HepG2 (cell line): ENCODE data around the gene OSGEPL1. TPM values are rescaled to one million over a fixed set of nuclear protein-coding genes. Genes with fewer than 3 reads are reported as not detected.
A peak's percentile ranks its signal among the peaks of the same experiment; 100 is the strongest.

Source experiments
- CEBPB ChIP-seq: IDR thresholded peaks from 2 replicates; pipeline ENCODE4 v1.6.1; 2011; ENCODE audit warnings: low read depth, low read length, improper control_type of control experiment, borderline replicate concordance
- MIER3 ChIP-seq: IDR thresholded peaks from 2 replicates; pipeline ENCODE4 v1.6.1; 2016; ENCODE audit warnings: missing compliant biosample characterization, borderline replicate concordance
- NFE2L2 ChIP-seq: fragments of 150-350 bp; IDR thresholded peaks from 2 replicates; pipeline ENCODE4 v1.6.1; 2014; ENCODE audit warnings: low read length
- PHB2 ChIP-seq: fragments of 450-650 bp; IDR thresholded peaks from 2 replicates; pipeline ENCODE4 v1.6.1; 2018; ENCODE audit not compliant: partially characterized antibody
- SNAPC2 ChIP-seq: sonication (generic); formaldehyde crosslinking; IDR thresholded peaks from 2 replicates; pipeline ENCODE4 v1.8.1; 2022; ENCODE audit warnings: mild to moderate bottlenecking, missing genetic modification reagents
- TEAD2 ChIP-seq: sonication (generic); formaldehyde crosslinking; IDR thresholded peaks from 2 replicates; pipeline ENCODE4 v1.9.0; 2021; ENCODE audit warnings: missing genetic modification reagents
- UBTF ChIP-seq: sonication (generic); formaldehyde crosslinking; IDR thresholded peaks from 2 replicates; pipeline ENCODE4 v1.4.0; 2020; ENCODE audit warnings: mild to moderate bottlenecking, missing genetic modification reagents
- ZBTB39 ChIP-seq: sonication (generic); formaldehyde crosslinking; IDR thresholded peaks from 2 replicates; pipeline ENCODE4 v1.5.0; 2020; ENCODE audit warnings: missing genetic modification reagents
- ZNF781 ChIP-seq: sonication (generic); formaldehyde crosslinking; IDR thresholded peaks from 2 replicates; pipeline ENCODE4 v1.5.1; 2020; ENCODE audit warnings: borderline replicate concordance, mild to moderate bottlenecking, missing genetic modification reagents; ENCODE audit errors: not compliant biosample characterization
- polyA plus RNA-seq, 8 experiments: library from polyadenylated mRNA; depleted of rRNA in 3 of 8; stranded (reverse) in 7 of 8; unstranded in 1 of 8; fragments of >200 nt; fragmentation: Illumina TruSeq in 4 of 8; extraction: Trizol in 4 of 8; gene quantifications; 2 replicates each; pipeline versions ENCODE4 v1.2.1 to v1.2.3, GENCODE V29; 2011 to 2016; ENCODE audit warnings: low read depth in 4 of 8, missing spikeins in 1 of 8, mixed read lengths in 1 of 8; ENCODE audit not compliant: insufficient read depth in 1 of 8
- total RNA-seq, 5 experiments: library from RNA; depleted of rRNA; stranded (reverse); fragments of >200 nt; fragmentation: Illumina TruSeq; extraction: Trizol; gene quantifications; 2 replicates each; pipeline ENCODE4 v1.2.3, GENCODE V29; 2016; ENCODE audit warnings: low read depth in 1 of 5
- TF ChIP-seq, protein P1 (sequence below): sonication (generic); formaldehyde crosslinking; IDR thresholded peaks from 2 replicates; pipeline ENCODE4 v1.9.0; 2021; ENCODE audit warnings: missing genetic modification reagents, borderline replicate concordance
- TF ChIP-seq, protein P2 (sequence below): sonication (generic); formaldehyde crosslinking; IDR thresholded peaks from 2 replicates; pipeline ENCODE4 v1.4.0; 2020; ENCODE audit warnings: missing genetic modification reagents
- TF ChIP-seq, protein P3 (sequence below): sonication (generic); formaldehyde crosslinking; IDR thresholded peaks from 2 replicates; pipeline ENCODE4 v1.4.0; 2020; ENCODE audit warnings: missing genetic modification reagents

The OSGEPL1 gene
- total and polyA plus RNA-seq, 2 of the 13 experiments (the other 11 are each of a cell fraction or from before 2014, with no cell fraction given) = 10.2 to 10.8 TPM

DNA sequence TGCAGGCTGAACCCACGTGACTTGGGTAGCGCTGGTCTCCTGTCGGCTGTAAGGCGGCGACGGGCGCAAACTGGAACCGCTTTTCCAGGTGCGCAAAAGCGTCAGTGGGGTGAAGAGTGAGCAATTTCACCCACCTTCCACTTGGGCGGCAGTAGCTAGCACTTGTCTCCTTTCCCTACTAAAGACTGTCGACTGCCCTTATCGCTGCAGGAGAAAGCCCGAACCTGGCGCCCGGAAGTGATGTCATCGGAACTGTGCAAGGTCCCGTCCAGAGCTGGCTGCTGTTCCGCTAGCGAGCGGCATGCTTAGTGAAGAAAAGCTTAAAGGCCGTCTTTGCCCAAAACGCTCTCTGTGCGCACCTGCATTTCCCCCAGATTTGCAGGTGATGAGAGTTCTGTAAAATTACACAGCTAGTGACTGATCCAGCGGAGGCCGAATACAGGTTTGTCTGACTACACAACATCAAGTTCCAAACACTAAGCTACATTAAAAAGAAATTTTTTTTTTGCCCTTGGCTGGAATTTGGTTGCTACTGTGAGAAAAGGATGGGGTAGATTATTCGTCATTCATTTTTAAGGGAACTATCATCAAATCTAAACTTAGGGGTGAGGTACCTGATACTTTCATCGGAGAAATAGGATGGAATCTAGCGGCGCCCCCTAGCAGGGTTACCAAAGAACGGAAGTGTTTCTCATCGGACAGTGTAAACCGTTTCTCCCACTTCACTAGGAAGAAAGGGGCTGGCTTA is at the start of gene OSGEPL1 (continued):
- TF ChIP-seq TEAD2 (CRISPR knock-in tag) (0 out of 2 replicates have a peak, but pooled peaks have one; percentile 15), ZNF781 (CRISPR knock-in tag) (peak; percentile 93), SNAPC2 (CRISPR knock-in tag) (peak; percentile 91; the same call in 1 of the 2 replicates), NFE2L2 (no peak), ZBTB39 (CRISPR knock-in tag) (peak; percentile 90; the same call in 1 of the 2 replicates), PHB2 (no peak), UBTF (CRISPR knock-in tag) (peak; percentile 78), MIER3 (CRISPR knock-in tag) (peak; percentile 16; the same call in 1 of the 2 replicates), CEBPB (no peak)
- TF ChIP-seq, protein P1, sequence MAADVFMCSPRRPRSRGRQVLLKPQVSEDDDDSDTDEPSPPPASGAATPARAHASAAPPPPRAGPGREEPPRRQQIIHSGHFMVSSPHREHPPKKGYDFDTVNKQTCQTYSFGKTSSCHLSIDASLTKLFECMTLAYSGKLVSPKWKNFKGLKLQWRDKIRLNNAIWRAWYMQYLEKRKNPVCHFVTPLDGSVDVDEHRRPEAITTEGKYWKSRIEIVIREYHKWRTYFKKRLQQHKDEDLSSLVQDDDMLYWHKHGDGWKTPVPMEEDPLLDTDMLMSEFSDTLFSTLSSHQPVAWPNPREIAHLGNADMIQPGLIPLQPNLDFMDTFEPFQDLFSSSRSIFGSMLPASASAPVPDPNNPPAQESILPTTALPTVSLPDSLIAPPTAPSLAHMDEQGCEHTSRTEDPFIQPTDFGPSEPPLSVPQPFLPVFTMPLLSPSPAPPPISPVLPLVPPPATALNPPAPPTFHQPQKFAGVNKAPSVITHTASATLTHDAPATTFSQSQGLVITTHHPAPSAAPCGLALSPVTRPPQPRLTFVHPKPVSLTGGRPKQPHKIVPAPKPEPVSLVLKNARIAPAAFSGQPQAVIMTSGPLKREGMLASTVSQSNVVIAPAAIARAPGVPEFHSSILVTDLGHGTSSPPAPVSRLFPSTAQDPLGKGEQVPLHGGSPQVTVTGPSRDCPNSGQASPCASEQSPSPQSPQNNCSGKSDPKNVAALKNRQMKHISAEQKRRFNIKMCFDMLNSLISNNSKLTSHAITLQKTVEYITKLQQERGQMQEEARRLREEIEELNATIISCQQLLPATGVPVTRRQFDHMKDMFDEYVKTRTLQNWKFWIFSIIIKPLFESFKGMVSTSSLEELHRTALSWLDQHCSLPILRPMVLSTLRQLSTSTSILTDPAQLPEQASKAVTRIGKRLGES (CRISPR knock-in tag) = no peak
- TF ChIP-seq, protein P2, sequence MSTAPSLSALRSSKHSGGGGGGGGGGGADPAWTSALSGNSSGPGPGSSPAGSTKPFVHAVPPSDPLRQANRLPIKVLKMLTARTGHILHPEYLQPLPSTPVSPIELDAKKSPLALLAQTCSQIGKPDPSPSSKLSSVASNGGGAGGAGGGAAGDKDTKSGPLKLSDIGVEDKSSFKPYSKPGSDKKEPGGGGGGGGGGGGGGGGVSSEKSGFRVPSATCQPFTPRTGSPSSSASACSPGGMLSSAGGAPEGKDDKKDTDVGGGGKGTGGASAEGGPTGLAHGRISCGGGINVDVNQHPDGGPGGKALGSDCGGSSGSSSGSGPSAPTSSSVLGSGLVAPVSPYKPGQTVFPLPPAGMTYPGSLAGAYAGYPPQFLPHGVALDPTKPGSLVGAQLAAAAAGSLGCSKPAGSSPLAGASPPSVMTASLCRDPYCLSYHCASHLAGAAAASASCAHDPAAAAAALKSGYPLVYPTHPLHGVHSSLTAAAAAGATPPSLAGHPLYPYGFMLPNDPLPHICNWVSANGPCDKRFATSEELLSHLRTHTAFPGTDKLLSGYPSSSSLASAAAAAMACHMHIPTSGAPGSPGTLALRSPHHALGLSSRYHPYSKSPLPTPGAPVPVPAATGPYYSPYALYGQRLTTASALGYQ (CRISPR knock-in tag) = no peak
- TF ChIP-seq, protein P3, sequence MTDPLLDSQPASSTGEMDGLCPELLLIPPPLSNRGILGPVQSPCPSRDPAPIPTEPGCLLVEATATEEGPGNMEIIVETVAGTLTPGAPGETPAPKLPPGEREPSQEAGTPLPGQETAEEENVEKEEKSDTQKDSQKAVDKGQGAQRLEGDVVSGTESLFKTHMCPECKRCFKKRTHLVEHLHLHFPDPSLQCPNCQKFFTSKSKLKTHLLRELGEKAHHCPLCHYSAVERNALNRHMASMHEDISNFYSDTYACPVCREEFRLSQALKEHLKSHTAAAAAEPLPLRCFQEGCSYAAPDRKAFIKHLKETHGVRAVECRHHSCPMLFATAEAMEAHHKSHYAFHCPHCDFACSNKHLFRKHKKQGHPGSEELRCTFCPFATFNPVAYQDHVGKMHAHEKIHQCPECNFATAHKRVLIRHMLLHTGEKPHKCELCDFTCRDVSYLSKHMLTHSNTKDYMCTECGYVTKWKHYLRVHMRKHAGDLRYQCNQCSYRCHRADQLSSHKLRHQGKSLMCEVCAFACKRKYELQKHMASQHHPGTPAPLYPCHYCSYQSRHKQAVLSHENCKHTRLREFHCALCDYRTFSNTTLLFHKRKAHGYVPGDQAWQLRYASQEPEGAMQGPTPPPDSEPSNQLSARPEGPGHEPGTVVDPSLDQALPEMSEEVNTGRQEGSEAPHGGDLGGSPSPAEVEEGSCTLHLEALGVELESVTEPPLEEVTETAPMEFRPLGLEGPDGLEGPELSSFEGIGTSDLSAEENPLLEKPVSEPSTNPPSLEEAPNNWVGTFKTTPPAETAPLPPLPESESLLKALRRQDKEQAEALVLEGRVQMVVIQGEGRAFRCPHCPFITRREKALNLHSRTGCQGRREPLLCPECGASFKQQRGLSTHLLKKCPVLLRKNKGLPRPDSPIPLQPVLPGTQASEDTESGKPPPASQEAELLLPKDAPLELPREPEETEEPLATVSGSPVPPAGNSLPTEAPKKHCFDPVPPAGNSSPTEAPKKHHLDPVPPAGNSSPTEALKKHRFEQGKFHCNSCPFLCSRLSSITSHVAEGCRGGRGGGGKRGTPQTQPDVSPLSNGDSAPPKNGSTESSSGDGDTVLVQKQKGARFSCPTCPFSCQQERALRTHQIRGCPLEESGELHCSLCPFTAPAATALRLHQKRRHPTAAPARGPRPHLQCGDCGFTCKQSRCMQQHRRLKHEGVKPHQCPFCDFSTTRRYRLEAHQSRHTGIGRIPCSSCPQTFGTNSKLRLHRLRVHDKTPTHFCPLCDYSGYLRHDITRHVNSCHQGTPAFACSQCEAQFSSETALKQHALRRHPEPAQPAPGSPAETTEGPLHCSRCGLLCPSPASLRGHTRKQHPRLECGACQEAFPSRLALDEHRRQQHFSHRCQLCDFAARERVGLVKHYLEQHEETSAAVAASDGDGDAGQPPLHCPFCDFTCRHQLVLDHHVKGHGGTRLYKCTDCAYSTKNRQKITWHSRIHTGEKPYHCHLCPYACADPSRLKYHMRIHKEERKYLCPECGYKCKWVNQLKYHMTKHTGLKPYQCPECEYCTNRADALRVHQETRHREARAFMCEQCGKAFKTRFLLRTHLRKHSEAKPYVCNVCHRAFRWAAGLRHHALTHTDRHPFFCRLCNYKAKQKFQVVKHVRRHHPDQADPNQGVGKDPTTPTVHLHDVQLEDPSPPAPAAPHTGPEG (CRISPR knock-in tag) = peak; percentile 23
